MCF 10A (cell line): ENCODE data around the gene CDC45. TPM values are rescaled to one million over a fixed set of nuclear protein-coding genes. Genes with fewer than 3 reads are reported as not detected.

Experiments used
- BruUV-seq: library from RNA; stranded (reverse); fragments of 400-500 nt; replicated peaks from 2 replicates; lab custom pipeline; 2021; lab: Mats Ljungman, UMichigan
- CTCF ChIA-PET: fragments of 300-600 bp; sonication (Branson Sonifier 250); formaldehyde crosslinking; extraction: SDS; loops from one replicate; lab custom pipeline; 2021; ENCODE audit warnings: antibody characterized with exemption, inconsistent platforms; lab: Yijun Ruan, JAX
- POLR2A ChIA-PET: fragments of 300-600, 350-650 bp; sonication (Branson Sonifier 250); formaldehyde crosslinking; extraction: SDS; loops from one replicate; lab custom pipeline; 2020; ENCODE audit warnings: antibody characterized with exemption, inconsistent platforms; lab: Yijun Ruan, JAX
- DNase-seq: peaks from one replicate; pipeline ENCODE4 v3.0.0-alpha.2; 2018; ENCODE audit not compliant: unreplicated experiment
- H3K27ac Mint-ChIP-seq: one replicate; pipeline ENCODE4 v1.8.0; 2022; ENCODE audit warnings: mild to moderate bottlenecking, low read depth, mixed read lengths; ENCODE audit not compliant: unreplicated experiment
- H3K27me3 Mint-ChIP-seq: one replicate; pipeline ENCODE4 v1.8.0; 2022; ENCODE audit warnings: mixed read lengths; ENCODE audit not compliant: insufficient read depth, unreplicated experiment
- H3K36me3 Mint-ChIP-seq: one replicate; pipeline ENCODE4 v1.8.0; 2022; ENCODE audit warnings: mild to moderate bottlenecking, moderate library complexity, mixed read lengths; ENCODE audit not compliant: insufficient read depth, unreplicated experiment
- H3K4me1 Mint-ChIP-seq: one replicate; pipeline ENCODE4 v1.8.0; 2022; ENCODE audit warnings: mixed read lengths; ENCODE audit not compliant: insufficient read depth, unreplicated experiment
- H3K4me3 Mint-ChIP-seq: one replicate; pipeline ENCODE4 v1.8.0; 2022; ENCODE audit warnings: mild to moderate bottlenecking, moderate library complexity, mixed read lengths; ENCODE audit not compliant: unreplicated experiment
- H3K9me3 Mint-ChIP-seq: one replicate; pipeline ENCODE4 v1.8.0; 2022; ENCODE audit warnings: mixed read lengths; ENCODE audit not compliant: unreplicated experiment
- CTCF ChIP-seq: fragments of 200-600 bp; IDR thresholded peaks from one replicate; pipeline ENCODE4 v1.8.0; 2022; ENCODE audit warnings: antibody characterized with exemption, mild to moderate bottlenecking; ENCODE audit not compliant: unreplicated experiment
- intact Hi-C: fragments of 100-400 bp; cut with micrococcal nuclease; formaldehyde crosslinking; loops from 2 replicates; pipeline ENCODE4 v1.14.1; 2022
- total RNA-seq: library from RNA; stranded (reverse); gene quantifications from 2 replicates; pipeline ENCODE4 v1.2.3, GENCODE V29; 2022

CDC45 gene
- total RNA-seq, 1 experiment from 2014 or later: 18.6 TPM

- peaks cover 42% of the 10 kb centered on the region for H3K36me3 Mint-ChIP-seq
- H3K27me3 Mint-ChIP-seq: no peaks in the 10 kb centered on the region
- no peak overlapping the region for H3K4me3 Mint-ChIP-seq
- POLR2A ChIA-PET: interaction anchor here (1.2 to 1.8 kb wide), 3 partner anchors 17 to 30 kb away, joined by 4 to 10 read pairs (median 4); partner anchors contain the start of genes CDC45, HIRA and UFD1
- intact Hi-C loops: loop anchor here (5.0 kb wide), 1 partner anchor 272 kb away; the partner anchor contains the start of gene SLC25A1
- H3K4me1 Mint-ChIP-seq: peaks cover 16% of the 10 kb centered on the region
- H3K9me3 Mint-ChIP-seq: no peaks in the 10 kb centered on the region
- no peak for DNase-seq
- no TSS peak for BruUV-seq
- no peak overlapping the region for H3K27ac Mint-ChIP-seq
- no peak for TF ChIP-seq CTCF
- CTCF ChIA-PET: no interaction called here
Measured at GRCh38 chr22:19449422-19449767, 30.3 kb upstream of the CDC45 start.

GRCh38 chr22:19450363-19451175, 29.2 kb upstream of the CDC45 start:
- POLR2A ChIA-PET: interaction anchor here (0.7 to 1.8 kb wide), 5 partner anchors 10 to 29 kb away, joined by 3 to 10 read pairs (median 4); partner anchors contain the start of genes CDC45, HIRA and UFD1
- Mint-ChIP-seq H3K27me3 (no peaks in the 10 kb centered on the region), H3K27ac (no peak overlapping the region), H3K4me3 (no peak overlapping the region), H3K9me3 (no peaks in the 10 kb centered on the region), H3K4me1 (peaks cover 16% of the 10 kb centered on the region), H3K36me3 (peaks cover 46% of the 10 kb centered on the region)
- no peak for TF ChIP-seq CTCF
- CTCF ChIA-PET: interaction anchor here (0.6 kb wide), 1 partner anchor 197 kb away, joined by 3 read pairs; no protein-coding TSS in a partner anchor
- no TSS peak for BruUV-seq
- intact Hi-C loops: no loop called here
- DNase-seq: no peak

GRCh38 chr22:19451570-19451969, 28.1 kb upstream of the CDC45 start:
- Mint-ChIP-seq H3K27ac (no peak overlapping the region), H3K4me3 (no peak overlapping the region), H3K9me3 (no peaks in the 10 kb centered on the region), H3K27me3 (no peaks in the 10 kb centered on the region), H3K4me1 (peaks cover 18% of the 10 kb centered on the region), H3K36me3 (peaks cover 53% of the 10 kb centered on the region)
- ChIA-PET POLR2A (interaction anchor here (0.9 to 1.1 kb wide), 2 partner anchors 20 to 27 kb away, joined by 4 to 5 read pairs; partner anchors contain the start of genes CDC45, HIRA and UFD1), CTCF (interaction anchor here (0.6 to 0.7 kb wide), 2 partner anchors 17 to 37 kb away, joined by 3 to 4 read pairs; no protein-coding TSS in a partner anchor)
- no TSS peak for BruUV-seq
- intact Hi-C loops: no loop called here
- DNase-seq: no peak
- no peak for TF ChIP-seq CTCF

- no TSS peak for BruUV-seq
- CTCF ChIA-PET: interaction anchor here (0.6 kb wide), 1 partner anchor 295 kb away, joined by 3 read pairs; no protein-coding TSS in a partner anchor
- no peak for DNase-seq
- Mint-ChIP-seq H3K27me3 (no peaks in the 10 kb centered on the region), H3K27ac (no peak overlapping the region), H3K4me1 (peaks cover 9% of the 10 kb centered on the region), H3K9me3 (no peaks in the 10 kb centered on the region), H3K4me3 (no peak overlapping the region), H3K36me3 (peaks cover 67% of the 10 kb centered on the region)
- POLR2A ChIA-PET: interaction anchor here (1.6 kb wide), 1 partner anchor 11 kb away, joined by 4 read pairs; no protein-coding TSS in a partner anchor
- intact Hi-C loops: no loop called here
- no peak for TF ChIP-seq CTCF
Measured at GRCh38 chr22:19453718-19454117, 26.0 kb upstream of the CDC45 start.
